Activated CD4-positive, alpha-beta memory T cell treated with anti-CD3 and anti-CD28 coated beads for 36 hours (primary cell): ENCODE measurements around the gene ACKR2. TPM values are rescaled to one million over a fixed set of nuclear protein-coding genes. Genes with fewer than 3 reads are reported as not detected.
"Not testable (repeated sequence)": the region's sequence is repeated elsewhere in the genome, so short reads cannot be mapped to it uniquely, and the experiment has no call there.

Experiments used
- CTCF ChIA-PET: fragments of 350-600 bp; sonication (Branson Sonifier 250); formaldehyde crosslinking; loops from one replicate; lab custom pipeline; 2021; ENCODE audit warnings: antibody characterized with exemption, inconsistent platforms; lab: Charles Lee
- POLR2A ChIA-PET: fragments of 350-600 bp; sonication (Branson Sonifier 250); formaldehyde crosslinking; loops from one replicate; lab custom pipeline; 2021; ENCODE audit warnings: antibody characterized with exemption; lab: Charles Lee
- DNase-seq: peaks from one replicate; pipeline ENCODE4 v3.0.0-alpha.2; 2020
- H3K27ac Mint-ChIP-seq: one replicate; pipeline ENCODE4 v1.8.0; 2021; ENCODE audit warnings: mixed read lengths
- H3K27me3 Mint-ChIP-seq: one replicate; pipeline ENCODE4 v1.8.0; 2021; ENCODE audit warnings: mixed read lengths
- H3K36me3 Mint-ChIP-seq: one replicate; pipeline ENCODE4 v1.8.0; 2021; ENCODE audit warnings: mixed read lengths
- H3K4me1 Mint-ChIP-seq: one replicate; pipeline ENCODE4 v1.8.0; 2021; ENCODE audit warnings: low read depth, mixed read lengths
- H3K4me3 Mint-ChIP-seq: one replicate; pipeline ENCODE4 v1.8.0; 2021; ENCODE audit warnings: mild to moderate bottlenecking, mixed read lengths
- H3K9me3 Mint-ChIP-seq: one replicate; pipeline ENCODE4 v1.8.0; 2021; ENCODE audit warnings: mixed read lengths
- intact Hi-C: fragments of 100-400 bp; cut with micrococcal nuclease; formaldehyde crosslinking; loops from one replicate; pipeline ENCODE4 v1.15.1; 2023
- total RNA-seq, 2 experiments: library from RNA; stranded (reverse); gene quantifications; one replicate each; pipeline ENCODE4 v1.2.3, GENCODE V29; 2021

Gene ACKR2
- total RNA-seq, 2 experiments from 2014 or later: 0.44 to 0.74 TPM

DNA sequence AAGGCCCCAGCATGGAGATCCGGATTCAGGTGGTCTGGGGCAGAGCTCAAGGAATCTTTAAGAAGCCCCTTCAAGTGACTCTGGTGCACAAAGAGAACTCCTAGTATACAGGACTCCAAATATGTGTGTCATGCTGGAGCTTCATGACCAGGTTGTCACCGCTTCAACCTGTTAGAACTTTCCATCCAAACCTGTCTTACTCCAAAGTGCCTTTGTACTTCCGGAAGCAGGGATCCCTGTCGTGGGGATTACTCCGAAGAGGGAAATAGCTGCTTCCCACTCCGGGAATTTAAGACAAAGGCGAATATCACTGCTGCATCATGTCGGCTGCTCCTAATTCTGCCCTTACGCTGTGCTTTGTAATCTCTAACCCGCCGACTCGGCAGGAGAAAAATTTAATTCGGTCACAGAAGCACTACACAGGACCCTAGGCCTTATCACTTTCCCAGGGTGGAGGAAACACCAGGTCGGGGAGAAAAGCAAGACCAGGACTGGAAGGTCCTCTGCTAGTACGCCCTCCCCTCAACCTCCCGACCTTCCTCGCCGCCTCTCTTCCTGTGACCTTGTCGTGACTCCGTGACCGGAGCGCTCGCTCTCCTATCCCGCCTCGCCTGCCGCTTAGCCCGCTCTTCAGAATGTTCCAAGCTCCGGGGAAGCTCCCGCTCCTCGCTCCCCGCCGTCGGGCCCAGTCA, 5.7 kb upstream of the ACKR2 start:
- Mint-ChIP-seq H3K36me3 (peaks cover 11% of the 10 kb centered on the region), H3K27me3 (peaks cover 7% of the 10 kb centered on the region), H3K9me3 (no peaks in the 10 kb centered on the region), H3K4me1 (peaks cover 33% of the 10 kb centered on the region), H3K4me3 (peak overlapping the region; percentile 95), H3K27ac (peak overlapping the region; percentile 86)
- CTCF ChIA-PET: interaction anchor here (0.6 to 2.0 kb wide), 5 partner anchors 16 to 36 kb away, joined by 3 to 7 read pairs (median 4); no protein-coding TSS in a partner anchor
- POLR2A ChIA-PET: no interaction called here
- peak; percentile 57 for DNase-seq
- intact Hi-C loops: loop anchor here (1.0 kb wide), 1 partner anchor 30 kb away; the partner anchor contains the start of gene CCDC13

DNA sequence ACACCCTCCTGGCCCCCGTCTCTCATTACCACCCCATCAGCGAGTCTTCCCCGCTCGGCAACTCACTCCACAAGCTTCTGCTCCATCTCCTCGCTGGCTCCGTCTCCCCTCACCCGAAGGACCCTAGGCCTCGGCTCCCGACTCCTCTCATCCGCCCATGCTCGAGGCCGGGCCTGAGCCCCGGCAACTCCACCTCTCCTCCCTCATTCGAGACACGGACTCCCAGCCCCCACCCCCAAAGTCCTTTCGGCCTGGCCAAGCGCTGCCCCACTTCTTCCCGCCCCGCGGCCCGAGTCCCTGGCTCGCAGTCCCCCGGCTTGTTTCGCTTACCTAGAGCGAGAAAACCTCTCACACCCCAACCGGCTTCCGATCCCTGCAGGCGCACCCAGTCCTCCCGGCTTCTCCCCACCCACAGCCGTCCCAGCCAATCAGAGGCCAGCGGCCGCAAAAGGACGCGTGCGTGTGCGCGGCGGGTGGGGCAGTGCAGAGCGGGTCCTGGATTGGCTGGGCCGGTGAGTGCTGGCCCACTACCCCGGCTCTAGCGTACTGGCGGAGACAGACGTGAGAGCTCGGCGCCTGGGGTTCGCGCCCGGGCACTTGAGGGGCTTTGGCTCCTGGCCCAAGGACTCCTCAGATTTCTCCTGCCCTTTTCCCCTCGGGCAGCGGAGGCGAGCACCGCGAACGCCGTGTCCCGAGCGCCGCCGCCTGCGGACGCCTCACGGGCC, 5.0 kb upstream of the ACKR2 start, which contains the start of gene HIGD1A:
TSS of gene HIGD1A (minus strand) at position 385 of the 725 bp plus-strand sequence. CDS start 10,237 bp downstream, outside the sequence.
- intact Hi-C loops: loop anchor here (1.0 kb wide), 1 partner anchor 31 kb away; the partner anchor contains the start of gene CCDC13
- ChIA-PET CTCF (interaction anchor here (0.7 to 2.0 kb wide), 5 partner anchors 17 to 66 kb away, joined by 3 to 7 read pairs (median 4); no protein-coding TSS in a partner anchor), POLR2A (interaction anchor here (1.0 kb wide), 2 partner anchors 10 to 26 kb away, joined by 3 read pairs; no protein-coding TSS in a partner anchor)
- Mint-ChIP-seq H3K4me3 (peak within 1 kb of the TSS; percentile 95), H3K9me3 (no peaks in the 10 kb centered on the region), H3K27ac (peak within 1 kb of the TSS; percentile 86), H3K4me1 (peaks cover 32% of the 10 kb centered on the region), H3K36me3 (peaks cover 10% of the 10 kb centered on the region), H3K27me3 (peaks cover 7% of the 10 kb centered on the region)
- peak; percentile 96 for DNase-seq

DNA sequence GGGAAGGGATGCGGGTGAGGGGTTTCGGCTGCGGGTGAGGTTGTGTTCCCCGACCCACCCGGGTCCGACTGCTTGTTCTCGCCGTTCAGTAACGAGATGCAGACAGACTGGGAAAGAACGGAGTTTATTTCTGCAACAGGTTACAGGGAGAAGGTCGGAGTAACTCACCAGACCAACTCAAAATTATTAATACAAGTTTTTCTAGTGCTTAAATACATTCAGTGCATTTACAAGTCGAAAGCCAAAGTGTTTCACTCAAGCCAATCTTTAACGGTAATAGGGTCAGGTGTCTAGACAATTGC, 4.5 kb upstream of the ACKR2 start:
- no peak overlapping the region for H3K27ac Mint-ChIP-seq
- H3K4me3 Mint-ChIP-seq: peak overlapping the region; percentile 95
- intact Hi-C loops: loop anchor here (1.0 kb wide), 1 partner anchor 31 kb away; the partner anchor contains the start of gene CCDC13
- peaks cover 5% of the 10 kb centered on the region for H3K36me3 Mint-ChIP-seq
- no peak for DNase-seq
- H3K4me1 Mint-ChIP-seq: peaks cover 27% of the 10 kb centered on the region
- no peaks in the 10 kb centered on the region for H3K9me3 Mint-ChIP-seq
- ChIA-PET POLR2A (interaction anchor here (1.0 kb wide), 2 partner anchors 9 to 27 kb away, joined by 3 read pairs; no protein-coding TSS in a partner anchor), CTCF (interaction anchor here (0.7 to 2.0 kb wide), 4 partner anchors 24 to 65 kb away, joined by 3 to 7 read pairs (median 4); no protein-coding TSS in a partner anchor)
- H3K27me3 Mint-ChIP-seq: peaks cover 7% of the 10 kb centered on the region

DNA sequence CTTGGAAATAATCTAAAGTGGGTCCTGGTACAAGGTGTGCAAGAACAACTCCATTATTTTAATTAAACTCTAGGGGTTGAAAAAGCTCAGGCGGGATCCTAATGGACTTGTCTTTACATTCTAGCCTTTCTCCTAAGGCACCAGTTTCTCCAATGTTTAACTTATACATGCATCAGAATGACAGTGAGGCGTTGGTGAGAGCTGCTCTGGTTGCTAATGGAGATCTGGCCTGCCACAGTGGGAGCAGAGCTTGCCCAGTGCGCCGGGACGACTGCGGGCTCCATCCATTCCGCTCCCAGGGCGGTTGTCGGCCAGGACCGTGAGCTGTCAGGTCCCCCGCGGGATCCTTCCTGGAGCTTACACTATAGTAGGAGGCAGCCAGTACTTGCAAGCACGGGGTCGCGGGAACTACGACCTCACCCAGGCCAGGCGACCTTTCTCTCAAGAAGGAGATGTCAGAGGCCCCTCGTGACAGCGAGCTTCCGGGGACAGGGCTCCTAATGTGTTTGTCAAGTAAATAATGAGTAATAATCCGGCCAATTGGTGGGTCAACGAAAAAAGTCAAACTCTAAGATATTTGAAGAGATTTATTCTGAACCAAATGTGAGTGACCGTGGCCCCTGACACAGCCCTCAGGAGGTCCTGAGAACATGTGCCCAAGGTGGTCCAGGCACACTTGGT, 4.0 kb upstream of the ACKR2 start:
- intact Hi-C loops: no loop called here
- POLR2A ChIA-PET: interaction anchor here (0.6 to 1.0 kb wide), 3 partner anchors 9 to 27 kb away, joined by 3 read pairs; no protein-coding TSS in a partner anchor
- peaks cover 26% of the 10 kb centered on the region for H3K4me1 Mint-ChIP-seq
- no peak overlapping the region for H3K27ac Mint-ChIP-seq
- no peaks in the 10 kb centered on the region for H3K9me3 Mint-ChIP-seq
- CTCF ChIA-PET: interaction anchor here (0.6 to 2.0 kb wide), 6 partner anchors 25 to 65 kb away, joined by 3 to 7 read pairs (median 4); no protein-coding TSS in a partner anchor
- peak overlapping the region; percentile 95 for H3K4me3 Mint-ChIP-seq
- DNase-seq: no peak
- H3K27me3 Mint-ChIP-seq: peaks cover 7% of the 10 kb centered on the region
- peaks cover 4% of the 10 kb centered on the region for H3K36me3 Mint-ChIP-seq

DNA sequence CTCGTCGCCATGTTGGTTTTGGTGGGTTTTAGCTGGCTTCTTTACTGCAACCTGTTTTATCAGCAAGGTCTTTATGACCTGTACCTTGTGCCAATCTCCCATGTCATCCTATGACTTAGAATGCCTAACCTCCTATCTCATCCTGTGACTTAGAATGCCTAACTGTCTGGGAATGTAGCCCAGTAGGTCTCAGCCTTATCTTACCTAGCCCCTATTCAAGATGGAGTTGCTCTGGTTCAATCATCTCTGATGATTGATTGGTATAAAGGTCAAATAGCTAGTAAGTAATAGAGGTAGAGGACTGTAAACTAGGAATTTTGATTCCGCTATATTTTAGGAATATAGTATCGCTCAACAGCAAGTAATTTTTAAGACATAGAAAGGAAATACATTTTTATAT, 1.3 kb upstream of the ACKR2 start:
- H3K4me1 Mint-ChIP-seq: peaks cover 6% of the 10 kb centered on the region
- ChIA-PET POLR2A (no interaction called here), CTCF (no interaction called here)
- H3K9me3 Mint-ChIP-seq: no peaks in the 10 kb centered on the region
- no peak for DNase-seq
- H3K36me3 Mint-ChIP-seq: no peaks in the 10 kb centered on the region
- no peak overlapping the region for H3K27ac Mint-ChIP-seq
- intact Hi-C loops: no loop called here
- H3K4me3 Mint-ChIP-seq: no peak overlapping the region
- peaks cover 7% of the 10 kb centered on the region for H3K27me3 Mint-ChIP-seq

DNA sequence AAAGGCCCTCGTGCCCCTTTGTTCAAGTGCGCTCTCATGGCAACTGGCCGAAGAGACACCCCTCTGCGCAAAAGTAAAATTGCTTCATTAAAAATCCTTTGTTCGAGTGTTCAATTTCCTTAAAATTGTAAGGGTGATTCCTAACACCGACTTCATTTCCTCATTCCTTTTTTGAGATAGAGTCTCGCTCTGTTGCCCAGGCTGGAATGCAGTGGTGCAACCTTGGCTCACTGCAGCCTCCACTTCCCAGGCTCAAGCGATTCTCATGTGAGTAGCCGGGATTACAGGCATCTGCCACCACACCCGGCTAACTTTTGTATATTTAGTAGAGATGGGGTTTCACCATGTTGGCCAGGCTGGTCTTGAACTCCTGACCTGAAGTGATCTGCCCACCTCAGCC, 1.5 kb downstream of the ACKR2 start:
- CTCF ChIA-PET: not testable (repeated sequence)

DNA sequence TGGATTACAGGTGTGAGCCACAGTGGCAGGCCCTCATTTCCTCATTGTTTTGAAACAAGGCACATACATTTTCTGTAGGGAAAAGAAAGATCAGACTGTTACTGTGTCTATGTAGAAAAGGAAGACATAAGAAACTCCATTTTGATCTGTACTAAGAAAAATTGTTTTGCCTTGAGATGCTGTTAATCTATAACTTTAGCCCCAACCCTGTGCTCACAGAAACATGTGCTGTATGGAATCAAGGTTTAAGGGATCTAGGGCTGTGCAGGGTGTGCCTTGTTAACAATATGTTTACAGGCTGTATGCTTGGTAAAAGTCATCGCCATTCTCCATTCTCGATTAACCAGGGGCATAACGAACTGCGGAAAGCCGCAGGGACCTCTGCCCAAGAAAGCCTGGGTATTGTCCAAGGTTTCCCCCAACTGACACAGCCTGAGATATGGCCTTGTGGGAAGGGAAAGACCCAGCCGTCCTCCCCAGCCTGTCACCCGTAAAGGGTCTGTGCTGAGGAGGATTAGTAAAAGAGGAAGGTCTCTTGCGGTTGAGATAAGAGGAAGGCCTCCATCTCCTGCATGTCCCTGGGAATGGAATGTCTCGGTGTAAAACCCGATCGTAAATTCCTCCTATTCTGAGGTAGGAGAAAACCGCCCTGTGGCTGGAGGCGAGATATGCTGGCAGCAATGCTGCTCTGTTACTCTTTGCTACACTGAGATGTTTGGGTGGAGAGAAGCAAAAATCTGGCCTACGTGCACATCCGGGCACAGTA, 2.1 kb downstream of the ACKR2 start:
- H3K36me3 Mint-ChIP-seq, H3K4me1 Mint-ChIP-seq, H3K27ac Mint-ChIP-seq, H3K27me3 Mint-ChIP-seq, H3K4me3 Mint-ChIP-seq, POLR2A ChIA-PET, H3K9me3 Mint-ChIP-seq, DNase-seq, intact Hi-C loops, CTCF ChIA-PET: not testable (repeated sequence)

More for the DNA sequence above, 1.5 kb downstream of the ACKR2 start:
- intact Hi-C loops, H3K9me3 Mint-ChIP-seq, H3K4me1 Mint-ChIP-seq, H3K27ac Mint-ChIP-seq, POLR2A ChIA-PET, H3K36me3 Mint-ChIP-seq, H3K27me3 Mint-ChIP-seq, DNase-seq, H3K4me3 Mint-ChIP-seq: not testable (repeated sequence)

DNA sequence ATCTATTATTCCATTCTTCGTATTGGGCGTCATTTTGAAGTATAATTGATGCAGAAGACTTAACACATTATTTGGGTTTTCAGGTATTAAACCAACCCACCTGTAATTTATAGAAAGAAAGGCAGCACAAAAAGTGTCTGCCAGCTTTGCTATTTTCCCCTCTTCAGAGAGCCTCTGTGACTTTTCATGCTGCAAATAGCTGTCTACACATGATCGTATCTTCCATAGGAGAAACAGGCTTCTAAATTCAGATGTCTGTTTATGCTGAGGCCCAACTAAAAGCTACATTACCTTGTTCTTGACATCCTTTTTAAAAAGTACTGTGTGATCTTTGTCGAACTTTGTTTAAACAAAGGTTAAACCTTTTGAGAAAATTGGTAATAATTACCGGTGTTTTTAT, 5.0 kb downstream of the ACKR2 start:
- Mint-ChIP-seq H3K4me1 (no peaks in the 10 kb centered on the region), H3K27ac (no peak overlapping the region), H3K4me3 (no peak overlapping the region), H3K36me3 (no peaks in the 10 kb centered on the region), H3K9me3 (no peaks in the 10 kb centered on the region), H3K27me3 (no peaks in the 10 kb centered on the region)
- CTCF ChIA-PET: no interaction called here
- DNase-seq: no peak
- intact Hi-C loops: no loop called here
- POLR2A ChIA-PET: interaction anchor here (0.6 kb wide), 1 partner anchor 10 kb away, joined by 3 read pairs; the partner anchor contains the start of gene HIGD1A

DNA sequence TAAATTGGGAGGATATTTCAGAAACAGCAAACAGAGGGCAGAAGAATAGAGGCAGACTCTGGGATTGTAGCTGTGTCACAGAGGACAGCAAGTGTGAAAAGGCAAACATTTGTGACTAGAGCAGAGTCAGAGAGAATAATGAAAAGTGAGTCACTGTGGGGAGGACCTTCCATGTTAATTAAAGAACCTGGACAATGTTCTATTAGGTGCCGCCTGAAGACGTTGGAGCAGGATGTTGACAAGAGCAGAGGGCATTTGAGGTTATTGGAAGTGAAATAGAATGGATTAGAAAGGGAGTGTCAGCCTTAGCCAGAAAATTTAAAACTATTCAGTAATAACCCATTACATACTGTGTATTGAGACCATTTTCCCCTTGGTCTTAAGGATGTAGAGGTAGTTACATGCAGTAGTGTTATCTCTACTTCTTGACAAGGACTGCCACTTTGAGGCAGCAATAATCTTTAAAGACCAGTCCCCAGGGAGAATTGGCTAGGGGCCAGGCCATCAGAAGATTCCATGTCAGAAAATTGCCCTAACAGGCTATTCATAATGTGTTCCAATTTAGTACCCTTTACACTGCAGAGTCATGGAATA, 5.8 kb downstream of the ACKR2 start:
- no peak for DNase-seq
- Mint-ChIP-seq H3K4me3 (no peak overlapping the region), H3K4me1 (no peaks in the 10 kb centered on the region), H3K27me3 (no peaks in the 10 kb centered on the region), H3K27ac (no peak overlapping the region), H3K36me3 (no peaks in the 10 kb centered on the region), H3K9me3 (no peaks in the 10 kb centered on the region)
- POLR2A ChIA-PET: no interaction called here
- intact Hi-C loops: no loop called here
- CTCF ChIA-PET: no interaction called here

DNA sequence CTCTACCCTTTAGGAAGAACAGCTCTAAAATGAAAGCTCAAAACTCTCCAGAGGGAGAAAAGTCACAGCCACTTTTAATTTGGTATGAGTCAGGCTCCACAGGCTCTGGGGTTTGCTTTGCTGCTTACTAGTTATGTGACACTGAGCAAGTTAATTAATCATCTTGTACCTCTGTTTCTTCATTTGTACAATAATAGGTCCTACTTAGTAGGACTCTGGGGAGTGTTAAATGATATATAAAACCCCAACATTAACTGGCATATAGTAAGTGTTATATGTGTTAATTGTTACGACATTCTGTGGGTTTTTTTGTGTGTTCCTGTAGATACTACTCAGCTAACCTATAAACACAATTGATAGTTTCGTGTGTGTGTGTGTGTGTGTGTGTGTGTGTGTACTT, 6.6 kb downstream of the ACKR2 start:
- POLR2A ChIA-PET: no interaction called here
- CTCF ChIA-PET: no interaction called here
- H3K27ac Mint-ChIP-seq: no peak overlapping the region
- intact Hi-C loops: no loop called here
- no peak overlapping the region for H3K4me3 Mint-ChIP-seq
- H3K9me3 Mint-ChIP-seq: no peaks in the 10 kb centered on the region
- no peak for DNase-seq
- H3K27me3 Mint-ChIP-seq: no peaks in the 10 kb centered on the region
- H3K4me1 Mint-ChIP-seq: no peaks in the 10 kb centered on the region
- no peaks in the 10 kb centered on the region for H3K36me3 Mint-ChIP-seq
